ENCODE results near the gene NOP14.

GRCh38 chr4:2982012-2982411 is 18.8 kb upstream of the NOP14 start:
- TF ChIP-seq CTCF (IDR thresholded peaks at IDR 0.05) (no peak), POLR2A (IDR thresholded peaks at IDR 0.05) (no peak)
